Activated naive CD8-positive, alpha-beta T cell treated with anti-CD3 and anti-CD28 coated beads, Interleukin-2, amount 50 U/mL, for 16 hours (primary cell): Measurements from ENCODE around the gene YKT6.

ENCODE experiments used
- DNase-seq: peaks from one replicate; pipeline ENCODE4 v3.0.0-alpha.2; 2020; ENCODE audit warnings: low read depth, low spot score

Gene YKT6

GRCh38 chr7:44258865-44259546, 58.2 kb downstream of the YKT6 start:
- DNase-seq, result no peak

GRCh38 chr7:44259547-44260457, 59.0 kb downstream of the YKT6 start:
- no peak for DNase-seq

- no peak for DNase-seq
Observed at GRCh38 chr7:44261240-44261639, 60.5 kb downstream of the YKT6 start.

- no peak for DNase-seq
Observed at GRCh38 chr7:44262031-44262430, 61.3 kb downstream of the YKT6 start.

GRCh38 chr7:44263326-44264082, 62.7 kb downstream of the YKT6 start:
- DNase-seq, result no peak
